ENCODE data around the gene MOSMO.

The MOSMO gene

GRCh38 chr16:22088642-22089041 lies 80.7 kb downstream of the MOSMO start:
- TF ChIP-seq REST (IDR thresholded peaks at IDR 0.05; ENCODE audit: insufficient replicate concordance, low read depth) (no peak), POLR2AphosphoS5 (IDR thresholded peaks at IDR 0.05; ENCODE audit: low read depth) (no peak), SPI1 (IDR thresholded peaks at IDR 0.05; ENCODE audit: borderline replicate concordance, low read depth) (no peak), GABPA (IDR thresholded peaks at IDR 0.05; ENCODE audit: low read depth) (no peak), CTCF (IDR thresholded peaks at IDR 0.05; ENCODE audit: insufficient read depth, low read length) (no peak)
- DNase-seq (ENCODE audit: low read depth in 1 of 2, low spot score in 1 of 2) = no peak
- Histone ChIP-seq H3K27ac (replicated peaks) (no peak overlapping the region), H3K4me3 (replicated peaks; ENCODE audit: insufficient read depth, low read length) (no peak overlapping the region), H3K27me3 (ENCODE audit: insufficient read depth, poor library complexity, severe bottlenecking) (no peaks in the 10 kb centered on the region)

GRCh38 chr16:22089910-22090309 lies 82.0 kb downstream of the MOSMO start:
- no peaks in the 10 kb centered on the region for H3K27me3 ChIP-seq (ENCODE audit: insufficient read depth, poor library complexity, severe bottlenecking)
- no peak overlapping the region for H3K27ac ChIP-seq (replicated peaks)
- no peak for DNase-seq (ENCODE audit: low read depth in 1 of 2, low spot score in 1 of 2)
- H3K4me3 ChIP-seq (replicated peaks; ENCODE audit: insufficient read depth, low read length) = no peak overlapping the region
- TF ChIP-seq SPI1 (IDR thresholded peaks at IDR 0.05; ENCODE audit: borderline replicate concordance, low read depth) (no peak), POLR2AphosphoS5 (IDR thresholded peaks at IDR 0.05; ENCODE audit: low read depth) (no peak), GABPA (IDR thresholded peaks at IDR 0.05; ENCODE audit: low read depth) (no peak), CTCF (IDR thresholded peaks at IDR 0.05; ENCODE audit: insufficient read depth, low read length) (no peak)

GRCh38 chr16:22091721-22092120 lies 83.8 kb downstream of the MOSMO start:
- no peak for DNase-seq (ENCODE audit: low read depth in 1 of 2, low spot score in 1 of 2)
- no peaks in the 10 kb centered on the region for H3K27me3 ChIP-seq (ENCODE audit: insufficient read depth, poor library complexity, severe bottlenecking)
- H3K27ac ChIP-seq (replicated peaks) = no peak overlapping the region
- TF ChIP-seq POLR2AphosphoS5 (IDR thresholded peaks at IDR 0.05; ENCODE audit: low read depth) (no peak), CTCF (IDR thresholded peaks at IDR 0.05; ENCODE audit: insufficient read depth, low read length) (no peak), GABPA (IDR thresholded peaks at IDR 0.05; ENCODE audit: low read depth) (no peak), REST (IDR thresholded peaks at IDR 0.05; ENCODE audit: insufficient replicate concordance, low read depth) (no peak), SPI1 (IDR thresholded peaks at IDR 0.05; ENCODE audit: borderline replicate concordance, low read depth) (no peak)
- no peak overlapping the region for H3K4me3 ChIP-seq (replicated peaks; ENCODE audit: insufficient read depth, low read length)

Data from HL-60 (cell line).